Naive thymus-derived CD4-positive, alpha-beta T cell (primary cell): ENCODE results near the gene SIGLEC9. TPM values are rescaled to one million over a fixed set of nuclear protein-coding genes. Genes with fewer than 3 reads are reported as not detected.
A peak's percentile ranks its signal among the peaks of the same experiment; 100 is the strongest.

Source experiments
- ATAC-seq: fragments of 150-1000 bp; cut with Tn5 transposase; 2 replicates; pipeline ENCODE4 v1.10.0; 2021; ENCODE audit warnings: mild to moderate bottlenecking, moderate library complexity
- CTCF ChIA-PET: fragments of 350-600 bp; sonication (Branson Sonifier 250); formaldehyde crosslinking; loops from one replicate; lab custom pipeline; 2021; ENCODE audit warnings: antibody characterized with exemption; lab: Charles Lee
- POLR2A ChIA-PET: fragments of 350-600 bp; sonication (Branson Sonifier 250); formaldehyde crosslinking; loops from one replicate; lab custom pipeline; 2021; ENCODE audit warnings: antibody characterized with exemption, inconsistent platforms; lab: Charles Lee
- DNase-seq, 9 donors: peaks; one replicate each; pipeline versions ENCODE4 v3.0.0 to v3.0.0-alpha.2; 2020 to 2022; ENCODE audit warnings: mixed read lengths in 1 of 9
- H3K27ac ChIP-seq: one replicate; pipeline ENCODE4 v1.7.0; 2013; ENCODE audit warnings: mild to moderate bottlenecking, low read depth, low read length, moderate library complexity
- H3K27me3 ChIP-seq, 2 donors: one replicate each; pipeline ENCODE4 v1.7.0; 2013; ENCODE audit warnings: low read length in 2 of 2, mild to moderate bottlenecking in 2 of 2, moderate library complexity in 2 of 2; ENCODE audit not compliant: control insufficient read depth in 2 of 2, insufficient read depth in 2 of 2
- H3K36me3 ChIP-seq, 3 experiments: 1 replicate in 2 of 3; 2 replicates in 1 of 3; pipeline ENCODE4 v1.7.0; 2013; ENCODE audit warnings: low read length in 3 of 3, mild to moderate bottlenecking in 3 of 3, moderate library complexity in 1 of 3; ENCODE audit not compliant: insufficient read depth in 3 of 3, control insufficient read depth in 2 of 3
- H3K4me1 ChIP-seq, 2 donors: one replicate each; pipeline ENCODE4 v1.7.0; 2013; ENCODE audit warnings: low read length in 2 of 2, mild to moderate bottlenecking in 2 of 2, moderate library complexity in 1 of 2; ENCODE audit not compliant: control insufficient read depth in 2 of 2, insufficient read depth in 2 of 2
- H3K4me3 ChIP-seq: 2 replicates; pipeline ENCODE4 v1.7.0; 2013; ENCODE audit warnings: mild to moderate bottlenecking, low read length
- H3K9me3 ChIP-seq, 3 experiments: 1 replicate in 2 of 3; 2 replicates in 1 of 3; pipeline ENCODE4 v1.7.0; 2013; ENCODE audit warnings: low read length in 3 of 3; ENCODE audit not compliant: control insufficient read depth in 2 of 3
- H3K27ac Mint-ChIP-seq, 9 donors: one replicate each; pipeline ENCODE4 v1.8.0; 2020 to 2022; ENCODE audit warnings: mixed read lengths in 9 of 9, mild to moderate bottlenecking in 8 of 9, moderate library complexity in 5 of 9, inconsistent platforms in 2 of 9
- H3K27me3 Mint-ChIP-seq, 5 donors: one replicate each; pipeline ENCODE4 v1.8.0; 2021 to 2022; ENCODE audit warnings: mixed read lengths in 5 of 5, mild to moderate bottlenecking in 1 of 5
- H3K36me3 Mint-ChIP-seq, 5 donors: one replicate each; pipeline ENCODE4 v1.8.0; 2020 to 2022; ENCODE audit warnings: mixed read lengths in 5 of 5, mild to moderate bottlenecking in 3 of 5, inconsistent platforms in 1 of 5
- H3K4me1 Mint-ChIP-seq, 7 donors: one replicate each; pipeline ENCODE4 v1.8.0; 2020 to 2022; ENCODE audit warnings: mixed read lengths in 7 of 7, mild to moderate bottlenecking in 3 of 7, inconsistent platforms in 1 of 7
- H3K4me3 Mint-ChIP-seq, 10 donors: one replicate each; pipeline ENCODE4 v1.8.0; 2020 to 2022; ENCODE audit warnings: mild to moderate bottlenecking in 10 of 10, mixed read lengths in 10 of 10, moderate library complexity in 6 of 10, inconsistent platforms in 2 of 10
- H3K9me3 Mint-ChIP-seq, 11 donors: one replicate each; pipeline ENCODE4 v1.8.0; 2020 to 2022; ENCODE audit warnings: mixed read lengths in 11 of 11, mild to moderate bottlenecking in 4 of 11, inconsistent platforms in 1 of 11, moderate library complexity in 1 of 11
- intact Hi-C, 2 donors: fragments of 100-400 bp; cut with micrococcal nuclease; formaldehyde crosslinking; loops; one replicate each; pipeline ENCODE4 v1.15.1; 2023
- polyA plus RNA-seq, 2 donors: library from polyadenylated mRNA; unstranded; fragments of 300-500 nt; fragmentation: Illumina TruSeq; gene quantifications; one replicate each; pipeline ENCODE4 v1.2.3, GENCODE V29; 2021
- total RNA-seq, 6 experiments: library from RNA in 5 of 6; stranded (reverse) in 5 of 6; gene quantifications; 1 replicate in 5 of 6; 2 replicates in 1 of 6; pipeline ENCODE4 v1.2.3 and lab custom pipeline; 2021 to 2026

The SIGLEC9 gene
- total and polyA plus RNA-seq, 7 experiments from 2014 or later, result 0.34 to 26.8 (median 1.8) TPM

- Histone ChIP-seq H3K4me1 (no peaks in the 10 kb centered on the region), H3K27ac (no peak overlapping the region), H3K36me3 (no peaks in the 10 kb centered on the region), H3K27me3 (no peaks in the 10 kb centered on the region), H3K4me3 (no peak overlapping the region), H3K9me3 (no peaks in the 10 kb centered on the region)
- no peak overlapping the region for H3K27ac Mint-ChIP-seq
- DNase-seq, result no peak
- no peaks in the 10 kb centered on the region for H3K27me3 Mint-ChIP-seq
- intact Hi-C loops, result no loop called here
- ChIA-PET POLR2A (no interaction called here), CTCF (no interaction called here)
- peaks cover 0 to 4% (median 0%) of the 10 kb centered on the region in 5 donors for H3K36me3 Mint-ChIP-seq
- H3K4me1 Mint-ChIP-seq, result peaks cover 0 to 12% (median 0%) of the 10 kb centered on the region in 7 donors
- no peak overlapping the region for H3K4me3 Mint-ChIP-seq
- ATAC-seq, result no peak
- H3K9me3 Mint-ChIP-seq, result no peaks in the 10 kb centered on the region
These were observed 34.9 kb upstream of the SIGLEC9 start for GRCh38 chr19:51089786-51090185.

GRCh38 chr19:51090471-51090870 lies 34.2 kb upstream of the SIGLEC9 start:
- Histone ChIP-seq H3K36me3 (no peaks in the 10 kb centered on the region), H3K27ac (no peak overlapping the region), H3K9me3 (no peaks in the 10 kb centered on the region), H3K4me3 (no peak overlapping the region), H3K27me3 (no peaks in the 10 kb centered on the region), H3K4me1 (no peaks in the 10 kb centered on the region)
- POLR2A ChIA-PET, result no interaction called here
- Mint-ChIP-seq H3K27ac (no peak overlapping the region), H3K27me3 (no peaks in the 10 kb centered on the region), H3K4me3 (no peak overlapping the region), H3K9me3 (no peaks in the 10 kb centered on the region), H3K36me3 (peaks cover 0 to 4% (median 0%) of the 10 kb centered on the region in 5 donors), H3K4me1 (peaks cover 0 to 12% (median 0%) of the 10 kb centered on the region in 7 donors)
- no peak for ATAC-seq
- DNase-seq, result no peak
- CTCF ChIA-PET, result no interaction called here
- intact Hi-C loops, result no loop called here

GRCh38 chr19:51091126-51091525 lies 33.6 kb upstream of the SIGLEC9 start:
- Mint-ChIP-seq H3K9me3 (no peaks in the 10 kb centered on the region), H3K4me1 (peaks cover 0 to 12% (median 0%) of the 10 kb centered on the region in 7 donors), H3K27ac (no peak overlapping the region), H3K36me3 (peaks cover 0 to 4% (median 0%) of the 10 kb centered on the region in 5 donors), H3K27me3 (no peaks in the 10 kb centered on the region), H3K4me3 (no peak overlapping the region)
- ATAC-seq, result no peak
- Histone ChIP-seq H3K36me3 (no peaks in the 10 kb centered on the region), H3K4me1 (no peaks in the 10 kb centered on the region), H3K4me3 (no peak overlapping the region), H3K9me3 (no peaks in the 10 kb centered on the region), H3K27me3 (no peaks in the 10 kb centered on the region), H3K27ac (no peak overlapping the region)
- intact Hi-C loops, result no loop called here
- CTCF ChIA-PET, result interaction anchor here (0.7 kb wide), 1 partner anchor 10 kb away, joined by 3 read pairs; no protein-coding TSS in a partner anchor
- no peak for DNase-seq
- POLR2A ChIA-PET, result no interaction called here

- Mint-ChIP-seq H3K36me3 (peaks cover 0 to 8% (median 6%) of the 10 kb centered on the region in 5 donors), H3K4me3 (no peak overlapping the region), H3K27ac (peak overlapping the region in 3 of 9 donors; percentile 4 to 9 (median 5)), H3K4me1 (peaks cover 7 to 19% (median 8%) of the 10 kb centered on the region in 7 donors), H3K27me3 (no peaks in the 10 kb centered on the region), H3K9me3 (no peaks in the 10 kb centered on the region)
- POLR2A ChIA-PET, result no interaction called here
- Histone ChIP-seq H3K4me3 (no peak overlapping the region), H3K9me3 (no peaks in the 10 kb centered on the region), H3K36me3 (no peaks in the 10 kb centered on the region), H3K27me3 (no peaks in the 10 kb centered on the region), H3K27ac (no peak overlapping the region), H3K4me1 (peaks cover 4 to 7% of the 10 kb centered on the region in 2 donors)
- ATAC-seq (no peak), DNase-seq (no peak)
- intact Hi-C loops, result no loop called here
- CTCF ChIA-PET, result interaction anchor here (0.7 kb wide), 1 partner anchor 11 kb away, joined by 3 read pairs; no protein-coding TSS in a partner anchor
These were observed 32.5 kb upstream of the SIGLEC9 start for GRCh38 chr19:51091895-51092873.

GRCh38 chr19:51093101-51093500 lies 31.6 kb upstream of the SIGLEC9 start:
- Histone ChIP-seq H3K27ac (no peak overlapping the region), H3K27me3 (no peaks in the 10 kb centered on the region), H3K4me3 (no peak overlapping the region), H3K9me3 (no peaks in the 10 kb centered on the region), H3K36me3 (peaks cover 0 to 5% (median 0%) of the 10 kb centered on the region in 3 experiments), H3K4me1 (peaks cover 5 to 15% of the 10 kb centered on the region in 2 donors)
- CTCF ChIA-PET, result no interaction called here
- Mint-ChIP-seq H3K36me3 (peaks cover 0 to 14% (median 7%) of the 10 kb centered on the region in 5 donors), H3K4me3 (no peak overlapping the region), H3K9me3 (no peaks in the 10 kb centered on the region), H3K4me1 (peaks cover 8 to 25% (median 12%) of the 10 kb centered on the region in 7 donors), H3K27ac (peak overlapping the region in 1 of 9 donors; percentile 3), H3K27me3 (no peaks in the 10 kb centered on the region)
- ATAC-seq (no peak), DNase-seq (no peak)
- POLR2A ChIA-PET, result no interaction called here
- intact Hi-C loops, result no loop called here

- H3K9me3 Mint-ChIP-seq, result no peaks in the 10 kb centered on the region
- no peaks in the 10 kb centered on the region for H3K9me3 ChIP-seq
- H3K36me3 ChIP-seq, result peaks cover 0 to 7% (median 0%) of the 10 kb centered on the region in 3 experiments
- POLR2A ChIA-PET, result no interaction called here
- no peak for DNase-seq
- H3K4me3 ChIP-seq, result no peak overlapping the region
- H3K4me1 Mint-ChIP-seq, result peaks cover 8 to 25% (median 13%) of the 10 kb centered on the region in 7 donors
- peaks cover 0 to 14% (median 7%) of the 10 kb centered on the region in 5 donors for H3K36me3 Mint-ChIP-seq
- CTCF ChIA-PET, result interaction anchor here (0.6 to 1.3 kb wide), 2 partner anchors 76 to 77 kb away, joined by 3 to 6 read pairs; no protein-coding TSS in a partner anchor
- ATAC-seq, result no peak
- peaks cover 5 to 17% of the 10 kb centered on the region in 2 donors for H3K4me1 ChIP-seq
- no peaks in the 10 kb centered on the region for H3K27me3 ChIP-seq
- peak overlapping the region in 3 of 9 donors; percentile 3 to 81 (median 49) for H3K27ac Mint-ChIP-seq
- H3K27me3 Mint-ChIP-seq, result no peaks in the 10 kb centered on the region
- no peak overlapping the region for H3K4me3 Mint-ChIP-seq
- intact Hi-C loops, result no loop called here
- no peak overlapping the region for H3K27ac ChIP-seq
These were observed 31.0 kb upstream of the SIGLEC9 start for GRCh38 chr19:51093510-51094345.
